GM18499 (cell line): ENCODE data around the gene IL1R2.

Experiments
- ATAC-seq: cut with Tn5 transposase; IDR thresholded peaks from one replicate; pipeline ENCODE4 v1.9.1; 2021; ENCODE audit warnings: moderate number of reproducible peaks; ENCODE audit not compliant: insufficient read depth, unreplicated experiment

IL1R2 gene

DNA sequence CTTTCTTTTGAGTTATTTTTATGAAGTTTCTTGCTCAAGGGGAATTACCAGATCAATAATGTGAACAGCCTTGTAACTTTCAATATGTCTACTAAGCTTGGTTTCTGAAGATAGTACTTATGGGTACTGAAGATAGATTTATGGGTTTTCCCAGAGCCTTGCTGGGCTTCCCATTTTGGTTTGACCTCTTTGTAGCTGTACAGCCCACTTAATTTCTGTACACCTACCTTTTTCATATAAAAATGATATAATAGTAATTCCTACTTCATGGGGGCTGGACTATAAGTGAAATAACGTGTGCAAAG, 22.2 kb downstream of the IL1R2 start:
- ATAC-seq: no peak

DNA sequence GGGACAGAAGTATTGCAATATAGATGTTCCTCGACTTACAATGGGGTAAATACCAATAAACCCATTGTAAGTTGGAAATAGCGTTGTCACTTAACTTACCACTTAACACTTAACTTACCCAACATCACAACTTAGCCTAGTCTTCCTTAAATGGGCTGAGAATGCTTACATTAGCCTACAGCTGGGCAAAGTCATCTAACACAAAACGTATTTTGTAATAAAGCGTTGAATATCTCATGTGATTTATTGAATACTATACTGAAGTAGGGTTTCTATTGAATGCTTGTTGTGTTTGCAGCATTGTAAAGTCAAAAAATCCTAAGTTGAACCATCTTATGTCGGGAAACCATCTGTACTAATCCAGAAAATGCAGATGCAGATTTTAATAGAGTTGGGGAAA, 23.6 kb downstream of the IL1R2 start:
- no peak for ATAC-seq

DNA sequence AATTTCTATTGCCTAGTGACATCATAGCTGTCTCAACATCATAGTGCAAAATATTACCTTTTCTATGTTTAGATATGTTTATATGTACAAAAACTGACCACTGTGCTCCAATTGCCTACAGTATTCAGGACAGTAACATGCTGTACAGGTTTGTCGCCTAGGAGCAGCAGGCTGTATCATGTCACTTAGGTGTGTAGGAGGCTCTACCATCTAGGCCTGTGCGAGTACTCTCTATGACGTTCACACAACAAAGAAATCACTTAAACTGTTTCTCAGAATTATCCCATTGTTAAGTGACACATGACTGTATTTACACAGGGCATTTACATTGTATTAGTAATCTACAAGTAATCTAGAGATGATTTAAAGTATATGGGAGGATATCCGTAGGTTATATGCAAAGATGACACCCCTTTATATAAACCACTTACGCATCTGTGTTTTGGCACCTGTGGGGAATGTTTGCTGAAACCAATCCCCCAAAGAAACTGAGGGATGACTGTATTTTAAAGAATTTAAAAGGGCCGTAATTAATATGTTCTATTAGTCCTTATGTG, 24.7 kb downstream of the IL1R2 start:
- no peak for ATAC-seq

DNA sequence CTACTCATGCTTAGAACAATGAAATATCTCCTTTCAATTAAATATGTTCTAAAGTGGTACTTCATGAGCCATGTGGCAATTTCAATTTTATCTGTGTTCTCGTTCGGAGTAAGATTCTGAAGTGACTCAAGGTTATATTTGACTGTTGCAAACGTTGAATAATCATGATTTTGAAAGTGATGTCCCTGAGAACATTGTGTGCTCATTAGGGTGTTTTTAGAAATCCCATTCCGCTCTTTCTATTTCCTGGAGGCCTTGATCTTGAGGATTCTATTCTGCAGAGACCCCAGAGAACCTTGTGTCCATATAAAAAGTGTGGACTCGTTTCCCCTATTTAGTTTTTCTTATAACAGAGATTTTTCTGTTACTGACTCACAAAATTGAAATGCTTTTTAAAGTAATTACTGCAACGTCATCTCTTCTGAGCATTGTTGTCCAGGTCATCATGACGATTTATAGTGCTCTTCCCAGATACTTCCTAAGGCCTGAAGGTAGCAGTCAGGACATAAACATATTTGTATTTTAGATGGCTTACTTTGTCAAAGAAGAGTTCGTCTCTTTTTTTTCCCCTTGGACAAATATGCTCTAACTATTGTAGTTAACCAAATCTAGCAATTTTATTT, 27.2 kb downstream of the IL1R2 start:
- ATAC-seq: no peak

DNA sequence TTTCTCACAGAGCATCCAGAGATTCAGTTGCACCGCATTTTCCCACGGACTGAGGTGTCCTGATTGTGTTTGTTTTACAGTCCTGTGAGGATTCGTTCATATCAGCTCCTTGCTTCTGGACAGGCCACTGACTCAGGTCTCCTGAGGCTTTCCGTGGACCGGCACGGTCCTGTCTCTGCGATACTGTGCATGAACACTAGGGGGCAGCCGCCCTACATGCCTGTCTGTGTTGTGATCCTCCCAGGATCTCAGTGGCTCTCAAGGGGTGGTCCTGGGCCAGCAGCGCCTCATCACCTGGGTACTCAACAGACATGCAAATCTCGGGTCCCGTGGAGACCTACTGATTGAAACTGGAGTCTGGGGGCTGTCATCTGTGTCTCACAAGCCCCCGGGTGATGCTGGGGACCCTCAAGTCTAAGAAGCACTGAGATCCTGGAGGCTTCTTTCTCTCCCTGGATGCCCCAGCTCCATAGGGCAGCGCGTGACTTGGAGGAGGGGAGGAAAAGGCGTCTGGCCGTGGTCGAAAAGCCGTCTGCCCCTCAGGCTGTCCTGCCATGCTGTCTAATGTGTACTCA, 28.9 kb downstream of the IL1R2 start:
- ATAC-seq: peak; percentile 49

DNA sequence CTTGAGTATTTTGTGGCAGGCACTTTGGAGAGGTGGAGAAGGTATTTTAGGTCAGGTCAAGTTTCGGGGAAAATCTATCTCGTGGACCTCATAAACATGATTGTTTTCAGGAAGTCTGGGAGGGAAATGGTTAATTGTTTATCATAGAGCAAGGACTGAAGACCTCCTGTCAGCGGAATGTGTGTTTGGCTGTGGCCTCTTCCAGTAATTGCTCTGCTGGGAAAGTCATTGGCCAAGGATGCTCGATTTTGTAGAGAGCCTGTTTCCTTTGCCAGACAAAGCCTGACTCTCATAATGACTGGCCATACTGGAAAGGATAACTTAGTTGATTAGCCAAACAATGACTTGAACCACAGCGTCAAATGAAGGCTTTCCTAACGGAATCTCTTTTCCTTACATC, 30.0 kb downstream of the IL1R2 start:
- ATAC-seq: no peak

DNA sequence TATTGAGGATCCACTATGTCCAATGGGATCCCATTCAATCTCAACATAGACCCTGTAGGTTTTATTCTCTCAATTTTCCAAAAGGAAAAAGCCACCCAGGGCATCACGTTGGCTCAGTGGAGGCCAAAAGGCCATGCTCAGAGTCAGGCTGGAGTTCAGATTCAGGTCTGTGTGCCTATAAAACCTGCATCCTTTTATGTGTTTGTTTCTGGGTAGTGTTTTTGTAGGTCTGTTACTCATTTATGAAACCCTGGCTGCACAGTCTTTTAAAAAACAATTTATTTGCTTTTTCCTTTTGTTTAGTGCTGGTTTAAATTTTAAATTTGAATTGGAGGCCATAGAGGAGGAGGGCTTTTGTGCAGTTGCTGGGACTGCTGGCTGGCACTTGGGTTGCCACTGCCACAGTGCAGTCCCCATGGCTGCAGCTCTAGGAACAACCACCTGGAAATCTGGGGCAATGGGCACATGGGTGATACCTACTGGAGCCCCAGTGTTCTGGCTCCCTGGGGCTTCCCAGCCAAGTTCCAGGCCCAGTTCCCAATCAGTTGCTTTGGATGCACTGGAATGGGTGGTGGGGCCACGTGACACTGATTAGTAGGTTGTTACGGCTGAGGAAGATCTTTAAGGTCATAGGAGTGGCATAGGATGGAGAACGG, 31.3 kb downstream of the IL1R2 start:
- no peak for ATAC-seq

DNA sequence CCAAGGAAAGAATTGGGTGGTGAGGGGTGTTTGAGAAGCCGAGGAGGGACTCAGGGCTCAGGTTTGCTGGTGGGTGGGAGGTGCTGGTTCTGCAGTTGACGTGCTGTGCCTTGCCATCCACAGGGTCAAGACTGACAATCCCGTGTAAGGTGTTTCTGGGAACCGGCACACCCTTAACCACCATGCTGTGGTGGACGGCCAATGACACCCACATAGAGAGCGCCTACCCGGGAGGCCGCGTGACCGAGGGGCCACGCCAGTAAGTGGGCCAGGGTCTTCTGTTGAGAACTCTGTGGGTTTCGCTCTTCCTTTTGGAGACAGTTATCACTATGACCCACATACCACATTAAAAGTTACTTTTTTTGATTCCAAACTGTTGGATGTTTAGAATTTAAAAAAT, 32.6 kb downstream of the IL1R2 start:
- no peak for ATAC-seq

DNA sequence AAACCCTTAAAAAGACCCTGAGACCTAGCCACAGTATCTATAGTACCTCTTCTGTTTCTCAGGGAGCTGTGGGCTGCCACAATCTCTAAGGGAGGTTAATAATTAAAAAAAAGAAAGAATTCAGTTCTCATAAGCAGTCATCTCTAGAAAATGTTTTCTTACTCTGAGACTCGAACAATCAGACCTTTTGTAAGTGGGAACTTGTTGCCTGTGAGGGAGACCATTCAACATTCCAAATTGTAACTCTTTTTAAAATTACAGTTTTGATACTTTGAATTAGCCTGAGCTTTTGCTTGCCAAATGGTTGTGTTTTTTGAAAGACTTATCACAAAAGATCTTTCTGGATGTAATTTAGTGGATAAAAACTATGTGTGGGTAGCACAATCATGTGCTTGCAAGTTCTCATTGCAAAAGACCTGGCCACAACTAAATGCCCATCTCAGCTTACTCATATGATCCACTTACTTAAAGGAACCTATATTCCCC, 33.3 kb downstream of the IL1R2 start:
- ATAC-seq: peak; percentile 64

DNA sequence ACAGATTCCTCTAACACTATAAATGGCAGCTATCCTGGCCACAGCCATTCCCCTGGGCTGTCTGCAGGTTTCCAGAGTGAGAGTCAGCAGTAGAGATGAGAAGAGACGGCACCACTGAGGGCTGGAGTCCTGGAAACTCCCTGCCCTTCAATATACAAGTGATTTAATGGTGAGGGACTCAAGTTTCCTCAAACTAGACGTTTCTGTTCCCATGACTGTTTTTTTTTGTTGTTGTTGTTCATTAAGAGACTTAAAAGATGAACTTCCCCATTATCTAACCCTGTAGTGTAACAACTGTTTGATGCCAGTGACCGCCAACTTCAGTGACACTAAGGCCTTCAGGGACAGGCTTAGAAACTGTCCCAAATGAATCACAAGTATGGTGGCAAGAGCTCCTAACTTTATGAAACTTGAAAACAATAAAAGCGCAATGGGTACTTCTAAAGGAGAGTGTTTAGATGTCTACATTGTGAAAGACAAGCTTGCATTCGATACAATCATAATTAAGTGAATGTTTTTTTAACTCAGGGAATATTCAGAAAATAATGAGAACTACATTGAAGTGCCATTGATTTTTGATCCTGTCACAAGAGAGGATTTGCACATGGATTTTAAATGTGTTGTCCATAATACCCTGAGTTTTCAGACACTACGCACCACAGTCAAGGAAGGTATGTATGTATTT, 34.0 kb downstream of the IL1R2 start:
- no peak for ATAC-seq

DNA sequence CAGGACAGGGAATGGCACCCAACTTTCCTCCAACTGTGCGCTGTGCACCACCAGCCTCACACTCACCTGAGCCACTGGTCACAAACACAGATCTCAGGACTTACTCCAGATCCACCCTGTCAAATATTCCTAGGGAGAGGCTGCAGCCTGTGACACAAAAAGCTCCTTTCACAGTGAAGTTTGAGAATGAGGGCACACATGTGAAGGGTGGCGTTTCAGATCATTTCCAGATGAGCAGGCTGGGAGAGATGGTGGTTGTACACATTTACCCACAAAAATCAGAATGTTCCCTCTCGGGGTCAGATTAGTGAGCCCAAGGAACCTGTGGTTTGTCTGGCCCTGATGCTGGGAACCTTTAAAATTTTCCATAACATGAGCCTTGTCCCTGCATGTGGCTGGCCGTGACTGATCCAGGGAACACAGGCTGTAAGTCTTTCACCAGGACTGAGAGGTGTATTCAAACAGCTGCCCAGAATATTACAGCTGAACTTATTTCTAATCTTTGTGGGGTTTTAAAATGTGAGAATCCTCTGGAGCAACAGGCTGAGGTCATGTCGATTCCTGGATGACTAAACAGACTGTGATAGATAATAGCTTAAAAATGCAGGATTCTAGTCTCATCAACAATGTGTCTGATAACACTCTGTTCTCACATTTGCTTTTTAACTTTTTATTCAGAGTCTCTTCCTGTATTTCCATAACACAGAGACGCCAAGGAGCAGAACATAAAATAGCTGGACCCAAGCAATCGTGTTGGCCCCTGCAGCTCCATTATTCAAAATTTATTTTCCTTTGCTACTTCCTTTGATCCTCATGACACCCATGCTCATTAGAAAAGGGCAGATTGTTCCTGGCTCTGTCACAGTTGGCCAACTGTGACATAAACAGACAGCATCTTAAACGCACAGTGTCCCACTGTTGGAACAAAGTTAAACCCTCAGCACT, 35.5 kb downstream of the IL1R2 start:
- no peak for ATAC-seq

DNA sequence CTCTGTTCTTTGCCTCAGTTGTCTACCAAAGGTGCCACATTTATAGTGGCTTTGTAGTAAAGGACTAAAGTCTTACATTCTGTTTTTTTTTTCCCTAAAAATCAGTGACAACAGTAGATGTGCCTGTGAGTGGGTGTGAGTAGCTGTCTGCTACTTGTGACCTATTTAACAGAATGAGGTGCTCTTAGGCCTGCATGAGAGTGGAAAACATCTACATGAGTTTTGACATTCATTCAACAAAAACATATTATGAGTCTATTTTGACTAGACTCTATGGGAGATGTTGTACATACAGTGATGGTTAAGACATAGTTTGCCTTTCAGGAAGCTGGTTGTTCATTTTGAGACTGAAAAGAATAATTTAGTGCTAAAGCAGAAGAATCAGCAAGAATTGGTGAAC, 36.7 kb downstream of the IL1R2 start:
- ATAC-seq: no peak

DNA sequence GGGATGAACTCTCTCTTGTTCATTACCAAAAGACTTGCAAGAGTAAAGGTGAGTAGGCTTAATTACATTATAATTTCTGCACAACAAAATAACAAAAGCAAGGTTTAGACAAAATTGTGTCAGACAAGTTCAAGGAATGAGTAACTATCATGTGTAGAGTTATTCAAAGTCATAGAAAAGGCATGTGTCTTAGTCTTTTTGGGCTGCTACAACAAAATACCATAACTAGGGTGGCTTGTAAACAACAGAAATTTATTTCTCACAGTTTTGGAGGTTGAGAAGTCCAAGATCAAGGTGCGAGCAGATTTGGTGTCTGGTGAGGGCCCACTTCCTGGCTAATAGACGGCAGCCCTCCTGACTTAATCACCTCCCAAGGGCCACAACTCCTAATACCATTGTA, 37.6 kb downstream of the IL1R2 start:
- no peak for ATAC-seq

DNA sequence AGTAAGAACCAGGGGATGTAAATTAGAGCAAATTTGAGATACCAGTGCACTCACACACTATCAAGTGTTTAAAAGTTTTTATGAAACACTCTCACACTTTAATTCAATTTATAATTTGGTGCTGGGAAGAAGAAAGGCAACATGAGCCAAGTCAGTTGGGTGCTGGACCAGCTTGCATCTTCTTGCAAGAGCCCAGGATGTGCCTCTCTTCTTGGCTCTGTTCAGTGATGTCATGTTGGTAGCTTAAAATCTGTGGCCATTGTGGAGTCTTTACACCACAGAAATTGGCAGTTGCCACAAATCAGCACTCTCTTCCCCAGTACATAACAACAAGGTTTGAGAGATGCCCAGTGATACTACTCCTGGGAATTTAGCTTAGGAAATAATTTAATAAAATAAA, 38.2 kb downstream of the IL1R2 start:
- no peak for ATAC-seq

DNA sequence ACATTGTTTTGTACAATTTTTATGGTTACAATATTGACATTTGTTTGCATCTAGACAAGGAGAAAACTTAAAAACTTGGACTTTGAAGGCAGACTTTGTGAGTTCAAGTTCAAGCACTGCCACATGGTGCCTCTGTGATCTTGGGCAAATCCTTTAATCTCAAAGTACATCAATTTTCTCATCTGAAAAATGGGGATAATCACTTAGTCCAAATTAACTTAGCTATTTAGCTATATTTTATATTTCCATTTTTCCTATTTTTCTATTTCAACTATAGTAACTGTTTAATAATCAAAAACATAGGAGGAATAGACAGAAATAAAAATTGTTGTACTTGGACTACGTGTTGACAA, 38.7 kb downstream of the IL1R2 start:
- no peak for ATAC-seq

DNA sequence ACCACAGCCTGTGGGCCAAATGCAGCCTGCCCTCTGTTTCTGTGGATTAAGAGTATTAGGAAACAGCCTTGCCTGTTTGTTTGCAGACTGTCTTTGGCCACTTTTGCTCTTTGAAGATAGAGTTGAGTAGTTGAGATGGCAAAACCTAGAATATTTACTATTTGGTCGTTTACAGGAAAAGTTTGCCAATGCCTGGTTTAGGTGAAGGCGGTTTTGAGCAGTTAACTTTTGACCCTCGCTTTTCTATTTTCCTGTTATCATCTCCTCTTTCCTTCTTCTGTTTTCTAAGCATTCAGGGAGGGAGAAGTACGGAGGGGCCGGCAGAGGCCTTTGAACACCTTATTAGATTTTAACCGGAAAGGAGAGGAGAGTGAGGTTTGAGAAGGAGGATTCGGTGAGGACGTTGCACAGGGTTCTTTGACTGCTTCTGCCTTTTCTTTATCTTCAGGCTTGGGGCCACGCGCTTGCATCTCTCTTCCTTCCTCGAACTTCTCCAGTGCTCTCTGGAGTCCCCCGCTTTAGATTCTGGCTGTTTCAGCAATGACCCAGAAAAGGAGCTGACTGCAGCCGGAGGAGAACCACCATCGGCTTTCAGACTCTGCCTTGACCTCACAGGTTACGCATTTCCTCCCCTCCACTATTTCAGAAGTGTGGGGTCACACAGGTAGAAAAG, 39.2 kb downstream of the IL1R2 start:
- ATAC-seq: no peak

DNA sequence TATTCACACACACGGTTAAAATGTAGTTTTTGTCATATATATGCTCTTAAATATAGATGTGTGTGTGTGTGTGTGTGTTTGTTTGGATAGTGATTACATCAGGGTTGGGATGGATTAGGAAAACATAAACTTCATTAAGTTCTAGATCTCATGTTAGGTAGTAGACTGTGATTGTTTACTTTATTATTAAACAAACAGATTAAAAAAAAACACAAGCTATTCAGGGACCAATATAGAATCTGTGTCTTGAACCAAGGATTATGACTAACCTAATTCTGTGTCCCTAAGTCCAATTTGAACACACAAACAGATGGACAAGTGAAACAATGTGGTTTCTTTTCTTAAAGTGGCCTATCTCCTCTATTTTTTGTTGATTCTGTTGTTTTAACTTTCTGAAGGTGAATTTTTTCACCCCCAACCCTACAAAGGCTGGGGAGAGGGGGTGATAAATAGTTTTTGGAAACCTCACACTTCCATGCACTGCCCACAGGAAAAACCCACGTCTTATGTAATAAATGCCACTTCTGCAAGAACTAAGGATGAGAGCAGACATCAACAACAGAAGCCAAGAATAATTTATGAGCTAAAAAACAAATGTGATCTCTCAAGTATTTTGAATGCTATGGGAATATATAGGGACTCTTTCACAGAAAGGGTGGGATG, 40.7 kb downstream of the IL1R2 start:
- no peak for ATAC-seq

DNA sequence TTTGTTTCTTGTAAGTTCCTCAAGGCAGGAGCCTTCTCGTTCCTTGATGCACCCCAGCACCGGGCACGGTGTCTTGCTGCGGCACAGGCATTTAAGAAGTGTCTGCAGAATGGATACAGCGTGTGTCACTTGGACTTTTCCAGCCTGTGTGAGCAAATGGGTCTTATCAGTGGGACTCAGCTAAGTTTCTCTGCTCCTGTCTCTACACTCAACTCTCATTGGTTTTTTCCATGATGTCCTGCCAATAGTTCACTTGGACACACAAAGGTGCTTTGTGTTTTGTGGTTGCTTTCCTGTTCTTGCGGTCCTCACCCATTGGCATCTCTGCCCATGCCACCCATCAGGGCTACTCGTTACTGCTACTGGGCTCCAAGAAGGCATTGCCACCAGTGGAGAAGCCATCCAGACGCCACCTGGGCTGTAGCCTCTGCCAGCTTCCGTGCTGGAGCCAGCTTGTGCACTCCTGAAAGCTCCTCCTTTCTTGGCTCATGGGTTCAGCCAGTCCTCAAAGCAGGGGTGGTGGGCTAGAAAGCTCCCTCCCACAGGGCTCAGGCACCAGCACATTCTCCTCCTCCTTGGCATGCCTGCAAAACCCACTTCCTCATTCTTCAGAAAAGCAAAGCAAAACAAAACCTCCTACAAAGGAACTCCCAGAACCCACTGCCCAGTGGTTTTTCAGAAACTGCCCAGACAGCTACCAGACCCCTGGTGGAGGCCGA, 41.4 kb downstream of the IL1R2 start:
- ATAC-seq: no peak
